PC-3 (cell line): ENCODE measurements around the gene LIME1. TPM values are rescaled to one million over a fixed set of nuclear protein-coding genes. Genes with fewer than 3 reads are reported as not detected.

Source experiments
- ATAC-seq: fragments of 200-7000 bp; cut with Tn5 transposase; 2 replicates; pipeline ENCODE4 v1.9.1; 2020; ENCODE audit warnings: mild to moderate bottlenecking, moderate library complexity
- BruUV-seq: library from RNA; stranded (reverse); fragments of 400-500 nt; replicated peaks from 2 replicates; lab custom pipeline; 2021; lab: Mats Ljungman, UMichigan
- CTCF ChIA-PET: fragments of 300-600 bp; sonication (Branson Sonifier 250); formaldehyde crosslinking; loops from one replicate; lab custom pipeline; 2022; ENCODE audit warnings: antibody characterized with exemption; lab: Charles Lee
- POLR2A ChIA-PET: fragments of 300-600 bp; sonication (Branson Sonifier 250); formaldehyde crosslinking; loops from one replicate; lab custom pipeline; 2022; ENCODE audit warnings: antibody characterized with exemption; ENCODE audit not compliant: unreplicated experiment; lab: Charles Lee
- DNase-seq: peaks from one replicate; pipeline ENCODE4 v3.0.0-alpha.2; 2015
- H2AFZ ChIP-seq: fragments of 300-600 bp; sonication (generic); 2 replicates; pipeline ENCODE4 v1.6.0; 2016; ENCODE audit warnings: antibody characterized with exemption, low read length
- H3F3A ChIP-seq: fragments of 300-600 bp; sonication (generic); one replicate; pipeline ENCODE4 v1.6.0; 2017; ENCODE audit warnings: antibody characterized with exemption, low read length, control low read depth, mild to moderate bottlenecking; ENCODE audit not compliant: unreplicated experiment
- H3K27ac ChIP-seq: fragments of 300-600 bp; sonication (generic); 2 replicates; pipeline ENCODE4 v1.5.1; 2016; ENCODE audit warnings: mild to moderate bottlenecking, low read length
- H3K27me3 ChIP-seq: fragments of 300-600 bp; sonication (generic); 2 replicates; pipeline ENCODE4 v1.6.1; 2016; ENCODE audit warnings: low read length, mixed read lengths
- H3K36me3 ChIP-seq: fragments of 300-600 bp; sonication (generic); 2 replicates; pipeline ENCODE4 v1.6.1; 2016; ENCODE audit warnings: low read depth, mixed run types, low read length, mixed read lengths
- H3K4me1 ChIP-seq: fragments of 300-600 bp; sonication (generic); 2 replicates; pipeline ENCODE4 v1.5.1; 2016; ENCODE audit warnings: low read length; ENCODE audit not compliant: insufficient read depth
- H3K4me2 ChIP-seq: fragments of 300-600 bp; sonication (generic); 2 replicates; pipeline ENCODE4 v1.6.0; 2016; ENCODE audit warnings: low read length
- H3K4me3 ChIP-seq: fragments of 300-600 bp; sonication (generic); 2 replicates; pipeline ENCODE4 v1.5.1; 2016; ENCODE audit warnings: mild to moderate bottlenecking, low read length, mixed read lengths
- H3K79me2 ChIP-seq: fragments of 300-600 bp; sonication (generic); 2 replicates; pipeline ENCODE4 v1.6.1; 2017; ENCODE audit warnings: low read length, mixed read lengths
- H3K9ac ChIP-seq: fragments of 300-600 bp; sonication (generic); 2 replicates; pipeline ENCODE4 v1.6.0; 2016; ENCODE audit warnings: mild to moderate bottlenecking, low read length
- H3K9me2 ChIP-seq: fragments of 300-600 bp; sonication (generic); replicated peaks from 2 replicates; pipeline ENCODE4 v1.6.1; 2016; ENCODE audit warnings: mixed run types, low read length, mixed read lengths
- H3K9me3 ChIP-seq: fragments of 300-600 bp; sonication (generic); 2 replicates; pipeline ENCODE4 v1.6.1; 2016; ENCODE audit warnings: low read length, mixed read lengths
- H4K20me1 ChIP-seq: fragments of 300-600 bp; sonication (generic); 2 replicates; pipeline ENCODE4 v1.6.1; 2016; ENCODE audit warnings: low read length, mixed read lengths
- EZH2 ChIP-seq: fragments of 300-600 bp; sonication (generic); IDR thresholded peaks from one replicate; pipeline ENCODE4 v1.6.1; 2017; ENCODE audit warnings: antibody characterized with exemption, mild to moderate bottlenecking, low read length; ENCODE audit not compliant: unreplicated experiment
- EZH2phosphoT487 ChIP-seq: fragments of 300-600 bp; sonication (generic); IDR thresholded peaks from 2 replicates; pipeline ENCODE4 v1.6.1; 2018; ENCODE audit warnings: mild to moderate bottlenecking, antibody characterized with exemption, low read length, borderline replicate concordance
- intact Hi-C: fragments of 100-400 bp; cut with micrococcal nuclease; formaldehyde crosslinking; loops from 2 replicates; pipeline ENCODE4 v1.9.0; 2023
- total RNA-seq: library from RNA; depleted of rRNA; stranded (reverse); fragments of >200 nt; gene quantifications from 2 replicates; pipeline ENCODE4 v1.2.3, GENCODE V29; 2014
- TF ChIP-seq, protein P1 (sequence below): fragments of 300-600 bp; sonication (generic); conservative IDR thresholded peaks from 2 replicates; pipeline ENCODE4 v1.5.1; 2017; ENCODE audit warnings: antibody characterized with exemption, low read depth, mild to moderate bottlenecking, low read length

LIME1 gene
- total RNA-seq, 1 experiment from 2014 or later: 17.3 TPM

DNA sequence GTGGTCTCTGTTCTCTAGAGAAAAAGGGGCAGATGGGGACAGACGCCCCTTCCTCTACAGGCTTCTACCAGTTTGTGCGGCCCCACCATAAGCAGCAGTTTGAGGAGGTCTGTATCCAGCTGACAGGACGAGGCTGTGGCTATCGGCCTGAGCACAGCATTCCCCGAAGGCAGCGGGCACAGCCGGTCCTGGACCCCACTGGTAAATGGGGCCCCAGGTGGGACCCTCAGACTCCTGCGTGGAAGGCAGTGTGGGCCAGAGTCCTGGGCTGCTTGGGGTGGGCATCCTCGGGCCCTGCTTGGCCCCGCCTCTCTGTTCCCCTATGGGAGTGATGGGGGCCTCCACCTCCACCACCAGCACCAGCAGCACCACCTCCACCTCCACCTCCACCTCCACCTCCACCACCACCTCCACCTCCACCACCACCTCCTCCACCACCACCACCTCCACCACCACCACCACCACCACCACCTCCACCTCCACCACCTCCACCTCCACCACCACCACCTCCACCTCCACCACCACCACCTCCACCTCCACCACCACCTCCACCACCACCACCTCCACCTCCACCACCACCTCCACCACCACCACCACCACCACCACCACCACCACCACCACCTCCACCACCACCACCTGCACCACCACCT, 43.3 kb upstream of the LIME1 start:
- ChIA-PET CTCF (no interaction called here), POLR2A (no interaction called here)
- Histone ChIP-seq H3F3A (no peaks in the 10 kb centered on the region), H3K4me2 (no peak overlapping the region), H3K9me2 (no peaks in the 10 kb centered on the region), H3K27ac (no peak overlapping the region), H2AFZ (no peak overlapping the region), H3K27me3 (no peaks in the 10 kb centered on the region), H3K36me3 (no peaks in the 10 kb centered on the region; the same call in 1 of the 2 replicates), H3K4me1 (peaks cover 20% of the 10 kb centered on the region), H4K20me1 (no peaks in the 10 kb centered on the region), H3K9me3 (no peaks in the 10 kb centered on the region), H3K9ac (no peak overlapping the region), H3K79me2 (0 out of 2 replicates have a peak, but pooled peaks cover 7% of the 10 kb centered on the region), H3K4me3 (no peak overlapping the region)
- no TSS peak for BruUV-seq
- ATAC-seq: no peak
- no peak for TF ChIP-seq EZH2phosphoT487
- DNase-seq: no peak
- intact Hi-C loops: no loop called here

GRCh38 chr20:63693733-63694583, 42.5 kb upstream of the LIME1 start:
- H3K4me2 ChIP-seq: no peak overlapping the region
- no peaks in the 10 kb centered on the region for H3F3A ChIP-seq
- no peak for ATAC-seq
- no peaks in the 10 kb centered on the region for H3K9me2 ChIP-seq
- H2AFZ ChIP-seq: no peak overlapping the region
- intact Hi-C loops: no loop called here
- POLR2A ChIA-PET: no interaction called here
- no peak overlapping the region for H3K4me3 ChIP-seq
- no peak overlapping the region for H3K27ac ChIP-seq
- no peaks in the 10 kb centered on the region for H4K20me1 ChIP-seq
- TF ChIP-seq EZH2 (no peak), EZH2phosphoT487 (no peak)
- TF ChIP-seq, protein P1, sequence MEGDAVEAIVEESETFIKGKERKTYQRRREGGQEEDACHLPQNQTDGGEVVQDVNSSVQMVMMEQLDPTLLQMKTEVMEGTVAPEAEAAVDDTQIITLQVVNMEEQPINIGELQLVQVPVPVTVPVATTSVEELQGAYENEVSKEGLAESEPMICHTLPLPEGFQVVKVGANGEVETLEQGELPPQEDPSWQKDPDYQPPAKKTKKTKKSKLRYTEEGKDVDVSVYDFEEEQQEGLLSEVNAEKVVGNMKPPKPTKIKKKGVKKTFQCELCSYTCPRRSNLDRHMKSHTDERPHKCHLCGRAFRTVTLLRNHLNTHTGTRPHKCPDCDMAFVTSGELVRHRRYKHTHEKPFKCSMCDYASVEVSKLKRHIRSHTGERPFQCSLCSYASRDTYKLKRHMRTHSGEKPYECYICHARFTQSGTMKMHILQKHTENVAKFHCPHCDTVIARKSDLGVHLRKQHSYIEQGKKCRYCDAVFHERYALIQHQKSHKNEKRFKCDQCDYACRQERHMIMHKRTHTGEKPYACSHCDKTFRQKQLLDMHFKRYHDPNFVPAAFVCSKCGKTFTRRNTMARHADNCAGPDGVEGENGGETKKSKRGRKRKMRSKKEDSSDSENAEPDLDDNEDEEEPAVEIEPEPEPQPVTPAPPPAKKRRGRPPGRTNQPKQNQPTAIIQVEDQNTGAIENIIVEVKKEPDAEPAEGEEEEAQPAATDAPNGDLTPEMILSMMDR: no peak
- DNase-seq: no peak
- CTCF ChIA-PET: no interaction called here
- 0 out of 2 replicates have a peak, but pooled peaks cover 7% of the 10 kb centered on the region for H3K79me2 ChIP-seq
- H3K9me3 ChIP-seq: no peaks in the 10 kb centered on the region
- no peaks in the 10 kb centered on the region; the same call in 1 of the 2 replicates for H3K36me3 ChIP-seq
- peaks cover 28% of the 10 kb centered on the region for H3K4me1 ChIP-seq
- H3K27me3 ChIP-seq: no peaks in the 10 kb centered on the region
- BruUV-seq: no TSS peak
- H3K9ac ChIP-seq: no peak overlapping the region

GRCh38 chr20:63694584-63695423, 41.7 kb upstream of the LIME1 start:
- Histone ChIP-seq H3K36me3 (no peaks in the 10 kb centered on the region; the same call in 1 of the 2 replicates), H3K4me2 (no peak overlapping the region), H3K4me1 (peaks cover 36% of the 10 kb centered on the region), H3K4me3 (no peak overlapping the region), H4K20me1 (no peaks in the 10 kb centered on the region), H2AFZ (no peak overlapping the region), H3F3A (no peaks in the 10 kb centered on the region), H3K27me3 (no peaks in the 10 kb centered on the region), H3K79me2 (0 out of 2 replicates have a peak, but pooled peaks cover 7% of the 10 kb centered on the region), H3K9me3 (no peaks in the 10 kb centered on the region), H3K9ac (no peak overlapping the region), H3K27ac (no peak overlapping the region), H3K9me2 (no peaks in the 10 kb centered on the region)
- DNase-seq (no peak), ATAC-seq (no peak)
- POLR2A ChIA-PET: no interaction called here
- intact Hi-C loops: no loop called here
- CTCF ChIA-PET: no interaction called here
- BruUV-seq: no TSS peak
- TF ChIP-seq EZH2phosphoT487 (no peak), EZH2 (no peak)
- TF ChIP-seq, protein P1: no peak
